Mucosa of stomach (tissue), 1 donor: ENCODE data around the gene NIT1.

Experiments used
- H3K27me3 ChIP-seq: one replicate; pipeline ENCODE4 v1.7.0; 2013; ENCODE audit warnings: mild to moderate bottlenecking, low read length; ENCODE audit not compliant: control insufficient read depth, insufficient read depth
- H3K36me3 ChIP-seq: one replicate; pipeline ENCODE4 v1.7.0; 2013; ENCODE audit warnings: low read length; ENCODE audit not compliant: control insufficient read depth, insufficient read depth
- H3K4me1 ChIP-seq: one replicate; pipeline ENCODE4 v1.7.0; 2013; ENCODE audit warnings: mild to moderate bottlenecking, low read length; ENCODE audit not compliant: control insufficient read depth, insufficient read depth
- H3K4me3 ChIP-seq: one replicate; pipeline ENCODE4 v1.7.0; 2013; ENCODE audit warnings: low read length
- H3K9ac ChIP-seq: one replicate; pipeline ENCODE4 v1.7.0; 2013; ENCODE audit warnings: mild to moderate bottlenecking, low read length, moderate library complexity
- H3K9me3 ChIP-seq: one replicate; pipeline ENCODE4 v1.7.0; 2013; ENCODE audit warnings: mild to moderate bottlenecking, low read length, moderate library complexity; ENCODE audit not compliant: control insufficient read depth
- donor health status: Pancreatic carcinoma.

NIT1 gene

DNA sequence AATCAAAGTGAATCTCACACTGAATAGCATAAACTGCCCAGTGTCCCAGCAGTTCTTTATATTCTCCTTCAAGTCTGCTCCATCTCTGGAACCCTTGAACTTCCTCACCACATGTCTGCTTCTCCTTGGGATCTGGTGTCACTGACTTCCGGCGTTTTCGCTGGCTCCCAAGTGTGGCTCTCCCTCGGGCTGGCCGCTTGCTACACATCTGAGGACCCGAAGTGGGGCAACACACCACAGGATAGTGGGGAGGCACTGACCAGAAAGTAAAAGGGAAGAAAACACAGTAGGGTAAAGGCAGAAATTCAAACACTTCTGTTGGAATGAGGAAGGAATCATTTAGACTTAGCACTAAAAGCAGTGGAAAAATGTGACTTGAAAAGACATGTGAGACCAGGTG is 5.1 kb downstream of the NIT1 start:
- H3K4me1 ChIP-seq = peaks cover 17% of the 10 kb centered on the region
- no peak overlapping the region for H3K4me3 ChIP-seq
- H3K27me3 ChIP-seq = no peaks in the 10 kb centered on the region
- no peaks in the 10 kb centered on the region for H3K9me3 ChIP-seq
- H3K9ac ChIP-seq = no peak overlapping the region
- H3K36me3 ChIP-seq = peaks cover 4% of the 10 kb centered on the region

DNA sequence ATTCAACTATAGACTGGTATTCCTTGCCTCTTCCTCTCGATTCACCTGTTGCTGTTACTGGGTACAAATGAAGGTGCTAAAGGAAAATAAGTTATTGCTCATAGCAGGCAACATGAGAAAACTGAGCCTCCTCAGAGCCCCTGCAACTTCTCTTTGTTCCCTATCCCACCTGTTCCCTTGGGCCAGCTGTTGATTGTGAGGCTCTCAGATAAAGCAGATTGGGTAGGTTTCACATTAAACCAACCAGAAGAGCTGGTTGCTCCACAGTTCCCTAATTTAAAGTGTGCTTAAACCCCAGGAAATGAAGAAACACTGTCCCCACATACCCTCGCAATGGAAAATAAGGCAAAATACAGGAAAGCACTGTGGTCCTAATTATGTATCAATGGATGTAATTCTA is 9.7 kb downstream of the NIT1 start:
- H3K27me3 ChIP-seq = no peaks in the 10 kb centered on the region
- no peak overlapping the region for H3K4me3 ChIP-seq
- H3K9me3 ChIP-seq = no peaks in the 10 kb centered on the region
- no peak overlapping the region for H3K9ac ChIP-seq
- no peaks in the 10 kb centered on the region for H3K4me1 ChIP-seq
- peaks cover 4% of the 10 kb centered on the region for H3K36me3 ChIP-seq

DNA sequence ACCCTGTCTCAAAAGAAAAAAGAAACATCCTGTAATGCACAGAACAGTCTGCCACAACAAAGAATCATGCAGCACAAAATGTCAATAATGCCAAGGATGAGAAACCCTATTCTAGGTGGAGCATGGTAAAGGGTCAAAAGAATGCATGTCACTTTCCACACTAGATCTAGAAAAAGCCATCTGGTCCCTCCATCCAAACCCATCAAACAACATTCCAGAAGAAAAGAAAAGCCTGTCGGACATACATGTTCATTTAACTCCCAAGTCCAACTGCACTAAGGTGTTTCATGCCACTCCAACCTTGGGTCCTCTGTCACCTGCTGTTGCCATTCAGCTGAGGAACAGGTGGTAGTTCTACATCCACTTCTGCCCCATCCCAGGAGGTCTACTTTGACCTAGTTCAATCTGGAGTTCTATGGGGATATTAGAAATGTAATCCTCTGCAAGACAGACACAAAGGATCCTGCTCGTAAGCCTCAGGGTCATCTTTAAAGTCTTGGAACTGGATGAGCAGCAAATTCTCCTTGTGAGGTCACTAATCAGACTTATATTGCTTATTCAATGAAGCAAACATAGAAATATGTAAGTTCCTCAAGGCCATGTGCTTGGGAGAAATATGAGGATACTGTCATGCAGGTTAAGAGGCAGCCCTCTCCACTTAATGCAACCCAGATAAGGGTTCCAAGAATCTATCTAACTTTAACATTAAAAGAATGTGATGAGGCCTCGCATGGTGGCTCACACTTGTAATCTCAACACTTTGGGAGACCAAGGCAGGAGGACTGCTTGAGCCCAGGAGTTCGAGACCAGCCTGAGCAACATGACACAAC is 10.9 kb downstream of the NIT1 start:
- peaks cover 4% of the 10 kb centered on the region for H3K4me1 ChIP-seq
- no peak overlapping the region for H3K4me3 ChIP-seq
- H3K9ac ChIP-seq = no peak overlapping the region
- H3K36me3 ChIP-seq = peaks cover 4% of the 10 kb centered on the region
- H3K27me3 ChIP-seq = no peaks in the 10 kb centered on the region
- no peaks in the 10 kb centered on the region for H3K9me3 ChIP-seq

DNA sequence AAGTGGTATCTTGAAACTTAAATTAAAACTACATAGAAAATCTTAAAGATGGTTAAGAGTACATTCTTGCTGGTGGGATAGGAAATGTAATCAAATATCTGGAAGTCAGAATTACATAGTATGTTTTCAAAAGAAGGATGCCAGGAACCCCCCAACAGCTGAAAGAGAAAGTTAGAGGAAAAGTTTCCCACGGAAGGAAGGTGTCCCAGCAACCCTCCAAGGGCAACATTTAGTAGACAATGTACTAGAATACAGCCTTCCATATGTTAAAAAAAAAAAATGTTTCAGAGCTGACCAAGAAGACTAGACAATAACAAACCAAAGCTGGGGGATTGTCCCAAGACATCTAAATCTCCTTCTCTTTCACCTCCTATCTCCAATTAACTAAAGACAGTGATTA is 12.4 kb downstream of the NIT1 start:
- H3K9ac ChIP-seq = no peak overlapping the region
- no peaks in the 10 kb centered on the region for H3K27me3 ChIP-seq
- H3K4me3 ChIP-seq = no peak overlapping the region
- no peaks in the 10 kb centered on the region for H3K9me3 ChIP-seq
- H3K4me1 ChIP-seq = peaks cover 5% of the 10 kb centered on the region
- H3K36me3 ChIP-seq = peaks cover 4% of the 10 kb centered on the region

DNA sequence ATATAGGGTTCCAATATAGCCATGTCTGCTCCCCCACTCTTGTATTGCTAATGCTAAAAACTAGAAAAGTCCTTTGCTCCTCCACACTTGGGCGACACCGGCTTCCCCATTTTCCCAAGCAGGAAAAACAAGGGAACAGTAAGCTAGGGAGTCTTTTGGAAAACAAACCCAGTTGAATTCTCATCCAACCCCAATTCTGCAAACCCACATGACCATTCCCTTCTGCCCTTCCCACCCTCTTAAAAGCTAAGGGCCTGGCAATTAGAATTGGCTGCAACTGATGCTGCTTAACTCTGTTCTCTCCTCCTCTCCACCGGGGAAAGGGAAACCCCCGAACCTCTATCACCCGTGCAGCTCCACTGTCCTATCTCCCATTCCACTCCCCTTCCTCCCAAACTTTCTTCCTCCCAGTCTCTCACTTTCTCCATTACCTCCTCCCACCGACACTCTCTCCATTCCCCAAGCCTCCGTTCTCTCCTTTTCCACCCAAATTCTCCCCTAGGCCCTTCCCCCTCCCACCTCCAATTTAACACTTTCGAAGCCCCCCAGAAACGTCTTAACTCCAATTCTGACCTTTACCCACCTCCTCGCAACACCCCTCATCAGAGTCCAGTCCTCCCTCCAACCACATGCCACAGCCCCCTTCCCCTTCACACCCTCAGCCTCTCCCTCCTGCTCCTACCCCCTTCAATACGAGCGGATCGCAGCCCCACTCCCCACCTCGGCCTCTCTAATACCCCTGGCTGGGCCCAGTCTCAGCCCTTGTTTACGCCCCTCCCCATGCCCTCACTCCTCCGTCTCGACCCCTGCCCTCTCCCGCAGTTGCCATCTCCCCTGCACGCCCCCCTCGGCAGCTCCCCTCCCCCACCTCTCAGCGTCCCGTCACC is 13.9 kb downstream of the NIT1 start:
- Histone ChIP-seq H3K4me3 (peak overlapping the region; percentile 74), H3K36me3 (peaks cover 4% of the 10 kb centered on the region), H3K9ac (peak overlapping the region; percentile 93), H3K4me1 (peaks cover 5% of the 10 kb centered on the region), H3K9me3 (no peaks in the 10 kb centered on the region), H3K27me3 (no peaks in the 10 kb centered on the region)

DNA sequence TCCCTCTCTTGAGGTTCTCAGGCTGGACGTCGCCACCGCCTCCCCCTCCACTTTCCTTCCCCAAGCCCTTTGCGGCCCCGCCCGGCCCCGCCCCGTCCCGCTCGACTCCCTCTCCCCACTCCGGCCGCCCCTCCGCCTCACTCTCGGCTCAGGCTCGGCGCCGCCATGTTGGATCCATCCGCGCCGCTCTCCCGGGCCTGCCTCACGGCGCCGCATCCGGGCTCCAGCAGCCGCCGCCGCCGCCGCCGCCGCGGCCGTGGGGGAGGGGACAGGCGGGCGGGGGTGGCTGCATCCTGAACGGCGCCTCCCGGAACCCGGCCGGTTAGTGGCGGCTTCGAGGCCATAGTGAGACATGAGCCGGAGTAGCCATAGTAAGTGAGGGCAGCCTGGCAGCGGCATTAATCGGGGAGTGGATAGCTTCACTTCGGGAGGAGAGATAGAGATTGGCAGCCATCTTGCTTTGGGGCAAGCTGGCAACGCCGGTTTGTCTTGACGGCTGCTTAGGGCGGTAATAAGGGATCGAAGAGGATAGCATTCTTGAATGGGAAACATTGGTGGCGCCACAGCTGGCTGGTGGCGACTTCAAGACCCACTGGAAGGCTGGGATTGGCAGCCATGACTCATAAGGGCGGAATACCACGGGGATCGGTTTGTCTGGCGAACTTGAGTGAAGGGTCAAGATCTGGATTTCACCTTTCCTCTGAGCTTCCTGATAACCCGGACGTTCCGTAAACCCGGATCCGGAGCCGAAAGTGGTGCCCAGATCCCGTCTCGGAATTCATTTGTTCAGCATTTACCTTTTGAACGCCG is 14.7 kb downstream of the NIT1 start, which contains the start of gene DEDD:
Gene DEDD (minus strand): TSS at position 258 of the 810 bp plus-strand sequence. CDS start 8,205 bp downstream, outside the sequence.
- Histone ChIP-seq H3K4me1 (peaks cover 5% of the 10 kb centered on the region), H3K9ac (peak within 1 kb of the TSS; percentile 93), H3K4me3 (peak within 1 kb of the TSS; percentile 74), H3K36me3 (peaks cover 3% of the 10 kb centered on the region), H3K27me3 (no peaks in the 10 kb centered on the region), H3K9me3 (no peaks in the 10 kb centered on the region)

DNA sequence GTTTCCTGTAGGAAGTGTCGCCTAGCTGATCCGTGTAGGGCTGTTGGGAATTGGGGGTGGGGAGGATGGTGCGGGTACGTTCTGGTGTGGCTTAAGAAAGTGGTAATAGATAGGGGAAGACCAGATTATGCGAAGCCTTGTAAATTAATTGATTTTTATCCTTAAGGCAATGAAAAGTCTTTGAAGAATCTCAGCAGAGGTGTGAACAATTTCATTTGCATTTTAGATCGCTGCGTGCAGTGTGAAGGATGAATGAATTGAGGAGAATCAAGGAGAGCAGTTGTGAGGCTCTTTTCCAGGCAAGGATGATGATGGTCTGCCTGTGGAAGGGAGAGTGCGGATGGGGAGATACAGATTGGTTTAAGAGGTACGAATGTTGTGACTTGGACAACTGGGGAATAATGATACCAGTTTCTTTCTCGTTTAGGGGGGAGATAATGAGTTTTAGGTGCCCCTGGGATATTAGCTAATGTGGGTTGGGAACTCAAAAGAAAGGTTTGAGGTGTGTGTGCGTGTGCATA is 15.4 kb downstream of the NIT1 start:
- Histone ChIP-seq H3K4me1 (peaks cover 5% of the 10 kb centered on the region), H3K27me3 (no peaks in the 10 kb centered on the region), H3K36me3 (no peaks in the 10 kb centered on the region), H3K4me3 (peak overlapping the region; percentile 74), H3K9ac (peak overlapping the region; percentile 93), H3K9me3 (no peaks in the 10 kb centered on the region)

DNA sequence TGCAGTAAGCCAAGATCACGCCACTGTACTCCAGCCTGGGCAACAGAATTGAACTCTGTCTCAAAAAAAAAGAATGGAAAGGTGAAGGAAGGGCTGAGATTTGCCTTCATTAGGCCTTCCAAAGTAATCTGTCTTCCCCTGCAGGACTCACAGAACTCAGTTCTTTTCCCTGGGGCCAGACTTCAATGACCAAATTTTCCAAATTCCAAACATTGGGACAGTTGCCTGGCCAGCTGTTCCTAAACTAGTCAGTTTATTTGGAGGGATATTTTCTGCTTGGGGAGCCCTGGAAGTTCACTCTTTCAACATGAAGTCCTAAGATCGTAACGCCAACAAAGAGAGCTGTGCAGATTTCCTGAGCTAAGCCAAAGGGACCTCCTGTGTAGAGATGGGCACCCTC is 20.0 kb downstream of the NIT1 start:
- peaks cover 5% of the 10 kb centered on the region for H3K4me1 ChIP-seq
- no peak overlapping the region for H3K9ac ChIP-seq
- H3K4me3 ChIP-seq = no peak overlapping the region
- no peaks in the 10 kb centered on the region for H3K36me3 ChIP-seq
- H3K27me3 ChIP-seq = no peaks in the 10 kb centered on the region
- H3K9me3 ChIP-seq = no peaks in the 10 kb centered on the region

DNA sequence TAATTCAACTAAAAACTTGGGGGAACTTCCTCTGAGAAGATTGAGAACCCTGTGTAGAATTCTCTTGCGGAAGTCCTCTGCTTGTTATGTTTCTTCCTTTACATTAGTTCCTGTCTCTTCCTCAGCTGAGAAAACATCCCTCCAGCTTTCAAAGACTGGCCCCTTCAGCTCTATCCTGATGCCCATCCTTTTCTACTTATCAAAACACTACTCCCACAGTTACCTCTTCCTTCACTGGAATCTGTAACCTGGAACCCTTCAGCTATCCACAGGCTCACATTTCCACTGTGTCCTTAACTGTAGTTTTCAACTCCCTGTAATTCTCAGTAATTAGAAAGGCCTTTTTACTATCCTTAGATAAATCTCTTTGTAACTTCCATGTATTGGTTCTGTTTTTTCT is 20.5 kb downstream of the NIT1 start:
- H3K4me1 ChIP-seq = peaks cover 5% of the 10 kb centered on the region
- H3K9me3 ChIP-seq = no peaks in the 10 kb centered on the region
- no peaks in the 10 kb centered on the region for H3K36me3 ChIP-seq
- H3K9ac ChIP-seq = no peak overlapping the region
- no peaks in the 10 kb centered on the region for H3K27me3 ChIP-seq
- H3K4me3 ChIP-seq = no peak overlapping the region

DNA sequence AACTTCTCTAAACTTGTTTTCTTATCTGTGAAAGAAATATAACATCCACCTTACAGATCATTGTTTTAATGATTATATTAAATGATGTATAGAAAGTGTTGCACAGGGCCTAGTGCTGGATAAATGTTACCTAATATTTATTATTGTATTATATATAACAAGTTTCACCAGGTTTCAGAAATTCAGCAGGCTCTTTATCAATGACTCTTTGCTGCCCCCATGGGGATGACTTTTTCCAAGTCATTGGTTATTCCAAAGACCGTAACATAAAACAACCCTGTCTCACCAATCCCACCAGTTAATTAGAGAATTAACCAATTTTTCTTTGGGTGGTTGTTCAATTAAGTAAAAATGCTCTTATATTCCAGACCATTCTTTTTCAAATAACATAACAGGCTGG is 21.9 kb downstream of the NIT1 start:
- Histone ChIP-seq H3K9me3 (no peaks in the 10 kb centered on the region), H3K27me3 (no peaks in the 10 kb centered on the region), H3K9ac (no peak overlapping the region), H3K4me3 (no peak overlapping the region), H3K36me3 (no peaks in the 10 kb centered on the region), H3K4me1 (no peaks in the 10 kb centered on the region)

DNA sequence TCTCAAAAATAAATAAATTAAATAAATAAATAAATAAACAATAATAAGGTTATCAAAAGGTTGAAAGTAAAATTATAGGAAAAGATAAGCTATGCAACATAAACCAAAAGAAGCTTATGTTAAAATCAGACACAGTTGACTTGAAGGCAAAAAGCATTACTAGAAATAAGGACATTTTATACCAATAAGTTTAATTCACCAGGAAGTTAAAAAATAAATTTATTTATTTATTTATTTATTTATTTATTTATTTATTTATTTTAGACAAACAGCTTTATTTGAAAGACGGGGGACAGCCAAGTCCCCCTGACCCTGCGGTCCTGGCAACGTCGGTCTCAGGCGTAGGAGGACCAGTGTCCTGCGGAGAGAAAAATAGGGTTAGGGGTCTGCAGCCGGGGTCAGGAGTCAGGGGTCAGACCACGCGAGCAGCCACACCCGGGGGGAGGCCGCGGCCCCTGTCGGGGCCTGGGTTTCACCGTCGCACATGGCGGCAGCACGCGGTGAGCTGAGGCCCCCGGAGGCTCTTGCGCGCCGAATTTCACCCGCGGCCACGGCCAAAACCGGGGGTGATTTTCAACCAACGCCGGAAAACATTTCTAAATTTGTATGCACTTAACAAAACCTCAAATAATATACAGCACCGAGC is 23.0 kb downstream of the NIT1 start:
- no peaks in the 10 kb centered on the region for H3K4me1 ChIP-seq

More for the DNA sequence above, 23.0 kb downstream of the NIT1 start:
- no peak overlapping the region for H3K9ac ChIP-seq
- no peaks in the 10 kb centered on the region for H3K9me3 ChIP-seq
- H3K4me3 ChIP-seq = no peak overlapping the region
- no peaks in the 10 kb centered on the region for H3K36me3 ChIP-seq
- no peaks in the 10 kb centered on the region for H3K27me3 ChIP-seq
